8988T (cell line): Measurements from ENCODE around the gene LIPH.
"Not testable (repeated sequence)": the region's sequence is repeated elsewhere in the genome, so short reads cannot be mapped to it uniquely, and the experiment has no call there.

Experiments
- DNase-seq: peaks from one replicate; pipeline ENCODE4 v3.0.0; 2011

Gene LIPH

DNA sequence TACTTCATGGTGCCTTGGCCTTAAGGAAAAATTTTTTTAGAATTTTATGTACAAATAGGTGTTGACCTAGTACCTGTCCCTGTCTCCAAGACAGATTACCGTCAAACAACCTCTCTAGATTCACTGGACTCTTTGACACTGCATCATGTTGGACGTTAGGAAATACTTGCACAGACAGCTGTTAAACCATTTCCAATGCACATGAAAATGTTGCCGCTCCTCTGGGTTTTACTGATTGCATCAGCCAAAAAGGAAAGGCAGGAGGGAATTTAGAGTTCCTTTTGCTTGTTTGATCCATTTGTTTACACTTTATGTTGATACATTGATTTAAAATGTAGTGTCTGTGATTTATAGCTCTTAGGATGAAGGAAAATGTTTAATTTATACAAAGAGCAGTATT is 68.1 kb downstream of the LIPH start:
- no peak for DNase-seq

DNA sequence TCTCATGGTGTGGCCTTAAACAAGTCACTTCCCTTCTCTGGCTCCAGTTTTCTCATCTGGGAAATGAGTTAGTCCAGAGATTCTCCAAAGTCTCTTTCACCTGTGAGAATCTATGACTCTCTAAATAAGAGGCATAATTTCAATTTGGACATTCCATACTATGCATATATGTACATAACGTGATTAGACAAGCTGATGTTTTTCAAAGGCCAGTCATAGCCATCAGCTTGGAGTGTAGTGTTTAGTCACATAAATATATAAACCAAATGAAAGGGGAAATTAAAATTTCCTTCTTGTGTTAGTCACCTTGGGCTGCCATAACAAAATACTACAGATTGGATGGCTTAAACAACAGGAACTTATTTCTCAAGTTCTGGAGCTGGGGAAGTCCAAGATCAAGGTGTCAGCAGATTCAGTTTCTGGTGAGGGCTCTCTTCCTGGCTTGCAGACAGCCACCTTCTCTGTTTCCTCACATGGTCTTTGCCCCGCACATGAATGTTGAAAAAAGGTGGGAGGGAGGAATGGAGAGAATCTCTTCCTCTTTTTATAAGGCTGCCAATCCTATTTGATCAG is 72.9 kb downstream of the LIPH start:
- DNase-seq, result no peak

DNA sequence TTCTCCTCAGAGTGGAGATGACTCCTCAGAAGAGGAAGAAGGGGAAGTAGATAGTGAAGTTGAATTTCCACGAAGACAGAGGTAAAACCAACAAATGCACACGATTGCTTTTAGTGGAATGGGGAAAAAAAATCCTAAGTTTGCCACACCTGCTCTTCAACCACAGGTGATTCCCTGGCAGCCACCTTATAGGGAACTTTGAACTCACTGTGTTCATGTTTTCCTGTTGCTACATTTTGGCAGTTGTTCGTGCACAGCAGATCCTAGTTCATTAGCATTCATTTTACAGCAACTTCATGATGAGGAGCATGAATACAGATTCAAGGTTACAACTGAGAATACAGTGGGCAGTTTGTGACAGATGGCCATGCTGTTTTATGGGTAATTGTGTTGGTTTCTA is 75.1 kb downstream of the LIPH start:
- no peak for DNase-seq

DNA sequence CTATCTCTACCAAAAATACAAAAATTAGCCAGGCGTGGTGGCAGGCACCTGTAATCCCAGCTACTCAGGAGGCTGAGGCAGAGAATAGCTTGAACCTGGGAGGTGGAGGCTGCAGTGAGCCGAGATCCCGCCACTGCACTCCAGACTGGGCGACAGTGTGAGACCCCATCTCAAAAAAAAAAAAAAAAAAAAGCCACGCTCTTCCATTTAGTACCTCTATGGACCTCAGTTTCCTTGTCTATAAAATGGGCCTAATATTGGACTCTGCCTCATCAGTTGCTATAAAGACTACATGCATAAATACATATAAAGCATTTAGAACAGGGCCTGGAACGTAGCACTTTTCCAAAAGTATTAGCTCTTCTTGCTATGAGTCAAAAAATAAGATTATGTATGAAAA is 77.5 kb downstream of the LIPH start:
- not testable (repeated sequence) for DNase-seq

DNA sequence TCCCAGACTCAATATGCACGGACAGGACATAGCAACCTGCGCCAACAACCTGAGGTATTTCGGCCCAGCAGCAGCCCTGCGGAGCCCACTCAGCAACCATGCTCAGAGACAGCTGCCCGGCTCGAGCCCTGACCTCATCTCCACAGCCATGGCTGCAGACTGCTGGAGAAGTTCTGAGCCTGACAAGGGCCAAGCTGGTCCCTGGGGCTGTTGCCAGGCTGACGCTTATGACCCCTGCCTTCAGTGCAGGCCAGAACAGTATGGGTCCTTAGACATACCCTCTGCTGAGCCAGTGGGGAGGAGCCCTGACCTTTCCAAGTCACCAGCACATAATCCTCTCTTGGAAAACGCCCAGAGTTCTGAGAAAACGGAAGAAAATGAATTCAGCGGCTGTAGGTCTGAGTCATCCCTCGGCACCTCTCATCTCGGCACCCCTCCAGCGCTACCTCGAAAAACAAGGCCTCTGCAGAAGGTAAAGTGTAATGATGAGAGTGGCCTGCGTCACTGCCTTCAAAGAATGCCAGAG is 79.0 kb downstream of the LIPH start:
- no peak for DNase-seq

DNA sequence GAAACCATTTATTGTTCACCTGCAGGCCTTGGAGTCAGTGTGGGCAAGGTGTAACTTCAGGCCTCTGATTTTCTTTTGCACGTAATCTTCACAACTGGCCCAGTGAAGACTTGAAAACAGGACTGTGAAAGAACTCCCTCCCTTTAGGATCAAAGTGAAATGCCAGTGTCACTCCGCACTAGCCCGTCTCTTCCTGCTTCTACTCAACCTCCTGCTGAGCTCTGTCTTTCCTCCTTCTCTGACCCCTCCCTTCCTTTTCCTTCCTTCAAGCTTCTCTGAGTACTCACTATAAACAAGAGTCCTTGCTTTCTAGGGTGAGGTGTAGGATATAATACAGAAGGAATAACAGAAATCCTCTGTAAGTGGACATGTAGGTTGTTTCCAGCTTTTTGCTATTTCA is 82.1 kb downstream of the LIPH start:
- DNase-seq, result no peak

DNA sequence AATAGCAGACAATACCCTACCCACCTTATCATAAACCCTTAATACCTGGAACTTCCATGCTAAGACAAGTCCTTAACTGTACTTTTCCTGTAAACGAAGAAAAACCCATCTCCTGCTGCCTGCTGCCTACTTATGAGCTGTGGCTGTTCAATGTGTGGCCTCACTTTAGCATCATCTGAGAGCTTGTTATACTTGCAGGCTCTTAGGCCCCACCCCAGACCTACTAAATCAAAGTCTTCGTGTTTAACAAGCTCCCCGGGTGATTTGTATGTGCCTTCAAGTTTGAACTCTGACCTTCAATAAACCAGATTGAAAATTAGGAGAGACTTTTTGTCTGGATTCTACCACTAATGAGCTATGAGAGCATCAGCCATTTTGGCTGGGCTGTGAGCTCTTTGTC is 82.8 kb downstream of the LIPH start:
- no peak for DNase-seq

DNA sequence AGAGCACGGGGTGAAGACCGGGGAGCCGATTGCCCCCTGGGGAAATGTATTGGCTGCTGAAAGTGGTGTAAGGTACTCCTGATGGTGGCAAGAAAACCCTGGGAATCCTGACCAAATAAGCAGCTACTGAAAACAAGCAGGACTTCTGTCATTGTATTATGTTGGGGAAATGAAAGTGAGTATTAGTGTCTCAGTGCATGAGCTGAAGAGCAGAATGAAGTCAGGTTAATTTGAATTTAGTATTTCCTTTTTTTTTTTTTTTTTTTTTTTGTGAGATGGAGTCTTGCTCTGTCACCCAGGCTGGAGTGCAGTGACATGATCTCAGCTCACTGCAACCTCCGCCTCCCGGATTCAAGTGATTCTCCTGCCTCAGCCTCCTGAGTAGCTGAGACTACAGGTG is 86.3 kb downstream of the LIPH start:
- DNase-seq, result not testable (repeated sequence)

DNA sequence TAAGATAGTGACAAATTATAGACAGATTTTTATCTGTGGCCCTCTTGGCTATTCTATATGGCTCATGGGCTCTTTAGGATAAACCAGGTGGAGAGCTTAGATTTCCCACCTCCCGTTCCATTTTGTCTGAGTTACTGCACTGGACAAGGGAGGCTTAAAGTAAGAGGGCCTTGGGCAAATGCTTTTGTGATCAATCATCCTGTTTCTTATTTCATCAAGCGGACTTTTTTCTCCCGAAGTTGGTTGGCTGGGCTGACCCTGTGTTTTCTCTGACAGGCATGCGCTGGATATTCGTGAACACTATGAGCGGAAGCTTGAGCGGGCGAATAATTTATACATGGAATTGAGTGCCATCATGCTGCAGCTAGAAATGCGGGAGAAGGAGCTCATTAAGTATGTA is 86.9 kb downstream of the LIPH start:
- DNase-seq, result no peak

DNA sequence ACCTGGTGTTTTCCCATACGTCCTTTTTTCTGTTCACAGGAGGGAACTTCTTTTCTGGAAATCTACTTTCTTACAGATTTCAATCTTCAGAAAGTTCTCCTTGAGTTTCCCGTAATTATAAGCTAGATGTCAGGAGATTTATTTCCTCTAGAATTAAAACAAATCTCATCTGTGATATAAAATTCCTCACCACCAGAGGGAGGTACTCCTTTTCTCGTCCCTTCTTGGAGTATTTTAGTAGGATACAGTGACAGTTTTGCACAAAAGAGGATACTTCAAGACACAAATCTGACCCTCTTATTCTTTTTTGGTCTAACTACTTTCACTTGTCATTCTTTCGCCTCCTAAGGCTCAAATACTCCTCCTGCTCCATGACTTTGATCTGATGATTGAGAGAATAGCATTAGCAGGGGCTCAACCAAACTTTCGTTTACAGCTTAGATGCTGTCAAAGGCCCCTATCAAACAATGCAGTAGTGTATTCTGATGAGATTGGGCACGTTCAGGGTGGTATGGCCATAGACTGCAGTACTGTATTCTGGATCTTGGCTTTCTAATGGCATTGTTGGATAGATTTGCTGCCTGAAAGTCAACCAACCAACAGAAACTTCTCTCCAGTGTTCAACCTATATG is 91.6 kb downstream of the LIPH start:
- peak; percentile 21 for DNase-seq

DNA sequence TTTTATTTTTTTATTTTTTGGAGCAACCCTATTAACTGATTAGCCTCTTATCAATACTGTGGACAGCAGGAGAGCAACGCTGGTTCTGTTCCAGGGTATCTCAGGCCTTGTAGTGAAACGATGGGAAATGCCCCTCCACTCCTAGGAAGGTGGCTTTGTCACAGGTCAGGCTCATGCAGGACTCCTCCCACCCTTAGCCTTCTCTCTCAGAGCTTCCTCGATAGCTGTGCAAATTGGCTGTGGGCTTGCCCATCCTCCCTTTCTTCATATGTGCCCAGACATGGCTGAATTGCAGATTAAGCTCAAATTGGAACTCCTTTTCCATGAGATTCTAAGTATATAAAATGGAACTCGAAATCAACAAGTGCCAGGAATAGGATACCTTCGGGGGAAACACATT is 92.1 kb downstream of the LIPH start:
- DNase-seq, result no peak

DNA sequence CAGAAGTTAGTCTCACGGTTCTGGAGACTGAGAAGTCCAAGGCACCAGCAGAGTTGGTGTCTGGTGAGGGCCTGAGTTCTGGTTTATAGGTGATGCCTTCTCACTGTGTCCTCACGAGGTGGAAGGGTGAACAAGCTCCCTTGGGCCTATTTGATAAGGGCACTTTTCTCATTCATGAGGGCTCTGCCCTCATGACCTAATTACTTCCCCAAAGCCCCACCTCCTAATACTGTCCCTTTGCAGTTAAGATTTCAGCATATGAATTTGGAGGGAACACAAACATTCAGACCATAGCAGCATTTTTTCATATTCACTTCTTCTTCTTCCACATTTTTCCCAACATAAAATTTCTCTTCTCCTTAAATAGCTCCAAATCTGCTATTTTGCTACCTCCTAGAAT is 95.0 kb downstream of the LIPH start:
- no peak for DNase-seq
